Neural progenitor cell (in vitro differentiated cells): Measurements from ENCODE around the gene TOGARAM2. TPM values are rescaled to one million over a fixed set of nuclear protein-coding genes. Genes with fewer than 3 reads are reported as not detected.

Experiments
- DNase-seq: peaks from one replicate; pipeline ENCODE4 v3.0.0-alpha.2; 2016; ENCODE audit warnings: low spot score
- H2AFZ ChIP-seq: fragments of 200-600 bp; sonication (generic); replicated peaks from 2 replicates; pipeline ENCODE4 v1.6.1; 2016; ENCODE audit warnings: antibody characterized with exemption
- H3F3A ChIP-seq: fragments of 200-600 bp; sonication (generic); 2 replicates; pipeline ENCODE4 v1.6.1; 2016; ENCODE audit warnings: antibody characterized with exemption, low read depth
- H3K27ac ChIP-seq: fragments of 200-600 bp; sonication (generic); 2 replicates; pipeline ENCODE4 v1.5.1; 2016; ENCODE audit warnings: mild to moderate bottlenecking
- H3K27me3 ChIP-seq: fragments of 200-600 bp; sonication (generic); 2 replicates; pipeline ENCODE4 v1.6.1; 2016; ENCODE audit warnings: mild to moderate bottlenecking, moderate library complexity
- H3K36me3 ChIP-seq: fragments of 200-600 bp; sonication (generic); 2 replicates; pipeline ENCODE4 v1.5.1; 2016
- H3K4me1 ChIP-seq: fragments of 200-600 bp; sonication (generic); 2 replicates; pipeline ENCODE4 v1.6.1; 2016; ENCODE audit warnings: mixed run types
- H3K4me2 ChIP-seq: fragments of 200-600 bp; sonication (generic); 2 replicates; pipeline ENCODE4 v1.6.1; 2016
- H3K4me3 ChIP-seq: fragments of 200-600 bp; sonication (generic); 2 replicates; pipeline ENCODE4 v1.5.1; 2016
- H3K79me2 ChIP-seq: fragments of 200-600 bp; sonication (generic); 2 replicates; pipeline ENCODE4 v1.6.1; 2016; ENCODE audit warnings: low read depth
- H3K9ac ChIP-seq: fragments of 200-600 bp; sonication (generic); 2 replicates; pipeline ENCODE4 v1.6.1; 2016
- H3K9me3 ChIP-seq: fragments of 200-600 bp; sonication (generic); 2 replicates; pipeline ENCODE4 v1.5.1; 2016; ENCODE audit warnings: low read depth
- H4K20me1 ChIP-seq: fragments of 200-600 bp; sonication (generic); 2 replicates; pipeline ENCODE4 v1.6.1; 2016; ENCODE audit warnings: low read depth
- H3K27ac Mint-ChIP-seq: 3 replicates; pipeline ENCODE4 v1.8.0; 2021; ENCODE audit warnings: mixed read lengths
- H3K27me3 Mint-ChIP-seq: 2 replicates; pipeline ENCODE4 v1.8.0; 2022; ENCODE audit warnings: low read depth, mild to moderate bottlenecking, inconsistent platforms, moderate library complexity, mixed read lengths; ENCODE audit not compliant: insufficient read depth
- H3K36me3 Mint-ChIP-seq: 3 replicates; pipeline ENCODE4 v1.8.0; 2021; ENCODE audit warnings: mixed read lengths
- H3K4me1 Mint-ChIP-seq: 3 replicates; pipeline ENCODE4 v1.8.0; 2021; ENCODE audit warnings: mixed read lengths
- H3K4me3 Mint-ChIP-seq: 3 replicates; pipeline ENCODE4 v1.8.0; 2021; ENCODE audit warnings: mild to moderate bottlenecking, moderate library complexity, mixed read lengths
- H3K9me3 Mint-ChIP-seq: 3 replicates; pipeline ENCODE4 v1.8.0; 2020; ENCODE audit warnings: mixed read lengths
- EZH2 ChIP-seq: fragments of 200-600 bp; sonication (generic); IDR thresholded peaks from 2 replicates; pipeline ENCODE4 v1.6.1; 2017; ENCODE audit warnings: antibody characterized with exemption, mild to moderate bottlenecking, moderate library complexity
- EZH2phosphoT487 ChIP-seq: fragments of 200-600 bp; sonication (generic); IDR thresholded peaks from 2 replicates; pipeline ENCODE4 v1.6.1; 2017; ENCODE audit warnings: antibody characterized with exemption
- total RNA-seq: library from RNA; depleted of rRNA; stranded (reverse); fragments of >200 nt; gene quantifications from 2 replicates; pipeline ENCODE4 v1.2.3, GENCODE V29; 2015; ENCODE audit warnings: low replicate concordance
- TF ChIP-seq, protein P1 (sequence below): fragments of 200-600 bp; sonication (generic); IDR thresholded peaks from 2 replicates; pipeline ENCODE4 v1.5.1; 2017; ENCODE audit warnings: antibody characterized with exemption, mild to moderate bottlenecking

The TOGARAM2 gene
- total RNA-seq, 1 donor from 2014 or later: 0.04 TPM

DNA sequence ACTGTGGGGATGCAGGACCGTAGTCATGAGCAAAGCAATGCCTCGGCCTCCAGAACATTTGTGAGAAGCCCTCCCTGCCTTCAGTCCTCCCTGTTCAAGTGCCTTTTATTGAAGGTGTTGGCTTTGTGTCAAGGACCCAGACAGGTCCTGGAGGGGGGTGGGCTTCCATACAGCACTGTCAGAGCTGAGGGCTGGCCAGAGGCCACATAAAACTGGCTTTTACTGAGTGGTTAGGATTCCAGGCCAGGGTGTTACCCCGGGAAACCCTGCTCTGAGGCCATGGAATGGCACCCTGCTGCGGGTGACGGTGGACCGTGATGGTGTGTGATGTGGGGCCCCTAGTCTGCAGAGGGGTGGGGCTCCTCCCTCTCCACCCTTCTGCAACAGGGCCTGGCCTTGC lies 41.6 kb downstream of the TOGARAM2 start:
- Mint-ChIP-seq H3K27me3 (peaks cover 8% of the 10 kb centered on the region), H3K9me3 (no peaks in the 10 kb centered on the region), H3K4me3 (no peak overlapping the region), H3K27ac (peak overlapping the region; percentile 90), H3K36me3 (no peaks in the 10 kb centered on the region), H3K4me1 (peaks cover 48% of the 10 kb centered on the region)
- Histone ChIP-seq H3K9me3 (no peaks in the 10 kb centered on the region), H3K4me3 (no peak overlapping the region), H4K20me1 (no peaks in the 10 kb centered on the region), H3K9ac (no peak overlapping the region), H3K27ac (no peak overlapping the region), H3F3A (peaks cover 19% of the 10 kb centered on the region), H2AFZ (no peak overlapping the region), H3K4me1 (peaks cover 25% of the 10 kb centered on the region), H3K79me2 (no peaks in the 10 kb centered on the region), H3K27me3 (no peaks in the 10 kb centered on the region), H3K4me2 (no peak overlapping the region), H3K36me3 (no peaks in the 10 kb centered on the region)
- no peak for DNase-seq
- TF ChIP-seq EZH2phosphoT487 (no peak), EZH2 (no peak)
- TF ChIP-seq, protein P1, sequence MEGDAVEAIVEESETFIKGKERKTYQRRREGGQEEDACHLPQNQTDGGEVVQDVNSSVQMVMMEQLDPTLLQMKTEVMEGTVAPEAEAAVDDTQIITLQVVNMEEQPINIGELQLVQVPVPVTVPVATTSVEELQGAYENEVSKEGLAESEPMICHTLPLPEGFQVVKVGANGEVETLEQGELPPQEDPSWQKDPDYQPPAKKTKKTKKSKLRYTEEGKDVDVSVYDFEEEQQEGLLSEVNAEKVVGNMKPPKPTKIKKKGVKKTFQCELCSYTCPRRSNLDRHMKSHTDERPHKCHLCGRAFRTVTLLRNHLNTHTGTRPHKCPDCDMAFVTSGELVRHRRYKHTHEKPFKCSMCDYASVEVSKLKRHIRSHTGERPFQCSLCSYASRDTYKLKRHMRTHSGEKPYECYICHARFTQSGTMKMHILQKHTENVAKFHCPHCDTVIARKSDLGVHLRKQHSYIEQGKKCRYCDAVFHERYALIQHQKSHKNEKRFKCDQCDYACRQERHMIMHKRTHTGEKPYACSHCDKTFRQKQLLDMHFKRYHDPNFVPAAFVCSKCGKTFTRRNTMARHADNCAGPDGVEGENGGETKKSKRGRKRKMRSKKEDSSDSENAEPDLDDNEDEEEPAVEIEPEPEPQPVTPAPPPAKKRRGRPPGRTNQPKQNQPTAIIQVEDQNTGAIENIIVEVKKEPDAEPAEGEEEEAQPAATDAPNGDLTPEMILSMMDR: no peak

DNA sequence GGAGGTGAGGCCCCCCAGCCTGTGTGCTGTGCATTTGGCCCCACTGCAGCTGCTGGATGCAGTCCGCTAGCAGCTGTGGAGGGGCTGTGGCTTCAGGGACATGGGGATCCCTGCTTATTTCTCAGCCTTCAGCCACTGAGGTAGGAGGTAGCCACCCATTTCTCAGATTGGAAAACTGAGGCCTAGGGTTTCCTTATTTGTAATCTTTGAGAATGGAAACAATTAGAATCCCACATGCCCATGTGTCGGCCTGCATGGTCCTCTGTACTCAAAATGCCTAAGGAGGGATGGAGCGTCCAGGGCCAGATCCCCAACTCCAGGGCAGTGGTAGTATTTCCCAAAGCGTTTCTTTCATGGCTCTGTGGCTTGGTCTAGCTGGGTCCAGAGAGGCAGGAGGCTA lies 42.1 kb downstream of the TOGARAM2 start:
- H3K36me3 Mint-ChIP-seq: no peaks in the 10 kb centered on the region
- peaks cover 10% of the 10 kb centered on the region for H3K27me3 Mint-ChIP-seq
- no peaks in the 10 kb centered on the region for H3K9me3 Mint-ChIP-seq
- H3K79me2 ChIP-seq: no peaks in the 10 kb centered on the region
- H3K4me2 ChIP-seq: no peak overlapping the region
- H4K20me1 ChIP-seq: no peaks in the 10 kb centered on the region
- peaks cover 25% of the 10 kb centered on the region for H3K4me1 ChIP-seq
- peaks cover 48% of the 10 kb centered on the region for H3K4me1 Mint-ChIP-seq
- no peak overlapping the region for H3K27ac ChIP-seq
- no peaks in the 10 kb centered on the region for H3K36me3 ChIP-seq
- H3K27me3 ChIP-seq: no peaks in the 10 kb centered on the region
- H3K27ac Mint-ChIP-seq: peak overlapping the region; percentile 88
- H3K4me3 Mint-ChIP-seq: no peak overlapping the region
- TF ChIP-seq, protein P1: no peak
- no peak for TF ChIP-seq EZH2phosphoT487
- no peak for TF ChIP-seq EZH2
- peaks cover 19% of the 10 kb centered on the region for H3F3A ChIP-seq
- no peak for DNase-seq
- H3K4me3 ChIP-seq: no peak overlapping the region
- no peaks in the 10 kb centered on the region for H3K9me3 ChIP-seq
- H3K9ac ChIP-seq: no peak overlapping the region
- H2AFZ ChIP-seq: no peak overlapping the region

DNA sequence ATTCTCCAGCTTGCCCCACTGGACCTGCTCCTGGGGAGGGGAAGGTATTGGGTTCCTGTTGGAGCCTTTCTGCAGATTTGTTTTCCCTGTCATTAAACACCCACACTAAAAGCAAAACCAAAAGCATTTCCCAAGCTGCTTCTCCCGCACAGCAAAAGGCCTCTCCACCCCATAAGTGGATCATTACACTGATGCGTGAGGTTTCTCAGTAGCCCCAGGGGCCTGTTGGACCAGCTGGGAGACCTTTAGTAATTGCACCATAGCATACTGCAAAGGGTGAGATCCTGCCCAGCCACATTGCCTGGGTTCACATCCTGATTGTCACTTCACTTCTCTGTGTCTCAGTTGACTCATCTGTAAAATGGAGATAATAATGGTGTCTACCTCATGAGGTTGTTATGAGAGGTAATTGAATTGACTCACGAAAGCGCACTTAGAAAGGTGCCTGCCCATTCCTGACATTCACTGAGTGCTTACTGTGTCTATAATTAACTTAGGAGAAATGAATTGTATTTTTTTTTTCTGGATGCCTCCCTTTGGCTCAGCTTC lies 43.9 kb downstream of the TOGARAM2 start:
- TF ChIP-seq EZH2: no peak
- TF ChIP-seq, protein P1: no peak
- no peak for TF ChIP-seq EZH2phosphoT487
- Histone ChIP-seq H3K9ac (no peak overlapping the region), H3K9me3 (no peaks in the 10 kb centered on the region), H2AFZ (no peak overlapping the region), H4K20me1 (no peaks in the 10 kb centered on the region), H3K79me2 (no peaks in the 10 kb centered on the region), H3F3A (peaks cover 12% of the 10 kb centered on the region), H3K4me2 (no peak overlapping the region), H3K27ac (no peak overlapping the region), H3K4me1 (peaks cover 19% of the 10 kb centered on the region), H3K27me3 (no peaks in the 10 kb centered on the region), H3K4me3 (no peak overlapping the region), H3K36me3 (no peaks in the 10 kb centered on the region)
- Mint-ChIP-seq H3K4me1 (peaks cover 44% of the 10 kb centered on the region), H3K9me3 (no peaks in the 10 kb centered on the region), H3K4me3 (no peak overlapping the region), H3K27me3 (peaks cover 10% of the 10 kb centered on the region), H3K27ac (no peak overlapping the region), H3K36me3 (no peaks in the 10 kb centered on the region)
- no peak for DNase-seq
